DMS79 treated with DMSO at 0.1 percent for 48 hours (cell line): ENCODE measurements around the gene RIPK3.
"Not testable (repeated sequence)": the region's sequence is repeated elsewhere in the genome, so short reads cannot be mapped to it uniquely, and the experiment has no call there.

Source experiments
- DNase-seq: peaks from one replicate; lab custom pipeline; 2025; lab: John Stamatoyannopoulos, UW

RIPK3 gene

DNA sequence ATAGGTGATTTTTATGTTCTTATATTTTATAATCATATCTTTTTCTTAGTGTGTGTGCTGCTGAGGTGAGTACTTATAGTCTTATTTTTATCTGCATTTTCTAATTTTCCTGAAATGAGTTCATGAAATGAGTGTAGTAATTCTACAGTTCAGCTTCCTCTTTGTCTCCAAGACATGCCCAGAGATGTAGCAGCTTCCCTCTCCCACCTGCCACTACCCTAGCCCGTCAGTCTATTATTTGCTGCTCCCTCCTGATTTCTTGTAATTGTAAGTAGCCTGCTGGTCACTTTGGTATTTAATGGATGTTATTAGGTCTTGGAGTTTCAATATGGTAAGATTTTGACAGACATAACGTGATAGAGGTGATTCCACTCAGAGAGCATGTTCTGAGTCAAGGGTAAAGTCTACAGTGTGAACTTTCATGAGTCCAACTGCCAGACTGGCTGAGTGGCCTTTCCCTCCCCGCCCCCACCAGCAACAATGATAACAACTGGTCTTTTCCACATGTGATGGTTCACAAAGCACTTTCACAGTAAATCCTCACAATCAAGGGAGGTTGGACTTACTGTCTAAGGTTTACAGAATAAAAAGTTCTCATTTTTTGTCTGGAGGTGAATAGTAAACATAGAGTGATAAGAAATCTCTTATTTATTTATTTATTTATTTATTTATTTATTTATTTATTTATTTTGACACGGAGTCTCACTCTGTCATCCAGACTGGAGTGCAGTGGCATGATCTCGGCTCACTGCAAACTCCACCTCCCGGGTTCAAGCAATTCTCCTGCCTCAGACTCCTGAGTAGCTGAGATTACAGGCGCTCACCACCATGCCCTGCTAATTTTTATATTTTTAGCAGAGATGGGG lies 4.2 kb upstream of the RIPK3 start:
- no peak for DNase-seq

DNA sequence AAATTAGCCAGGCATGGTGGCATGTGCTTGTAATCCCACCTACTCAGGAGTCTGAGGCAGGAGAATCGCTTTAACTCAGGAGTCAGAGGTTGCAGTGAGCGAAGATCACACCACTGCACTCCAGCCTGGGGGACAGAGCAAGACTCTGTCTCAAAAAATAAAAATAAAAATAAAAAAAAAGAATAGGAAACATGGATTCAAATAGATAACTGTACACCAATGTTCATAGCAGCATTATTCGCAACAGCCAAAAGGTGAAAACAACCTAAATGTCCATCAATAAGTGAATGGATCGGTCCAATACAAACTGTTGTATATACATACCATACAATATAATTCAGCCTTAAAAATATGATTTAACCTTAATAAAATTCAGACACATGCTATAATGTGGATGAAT lies 3.1 kb upstream of the RIPK3 start:
- no peak for DNase-seq

DNA sequence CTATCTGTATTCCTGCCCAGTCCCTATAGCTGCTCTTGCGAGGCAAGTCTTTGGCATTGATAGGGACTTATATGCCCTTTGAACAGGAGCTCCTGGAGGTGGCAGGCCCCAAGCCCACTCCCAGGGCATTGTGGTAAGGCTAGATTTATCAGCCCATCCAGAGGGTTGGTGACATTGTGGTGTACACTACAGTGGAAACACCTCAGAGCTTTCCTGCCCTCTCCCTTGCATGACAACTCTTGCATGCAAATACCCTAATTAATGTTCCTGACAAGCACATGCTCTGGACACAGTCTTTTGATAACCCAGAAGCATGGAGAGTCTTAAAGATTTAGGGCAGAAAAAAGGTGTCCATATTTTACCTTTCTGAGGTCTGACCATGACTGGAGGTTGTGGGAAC lies 815 bp upstream of the RIPK3 start:
- no peak for DNase-seq

DNA sequence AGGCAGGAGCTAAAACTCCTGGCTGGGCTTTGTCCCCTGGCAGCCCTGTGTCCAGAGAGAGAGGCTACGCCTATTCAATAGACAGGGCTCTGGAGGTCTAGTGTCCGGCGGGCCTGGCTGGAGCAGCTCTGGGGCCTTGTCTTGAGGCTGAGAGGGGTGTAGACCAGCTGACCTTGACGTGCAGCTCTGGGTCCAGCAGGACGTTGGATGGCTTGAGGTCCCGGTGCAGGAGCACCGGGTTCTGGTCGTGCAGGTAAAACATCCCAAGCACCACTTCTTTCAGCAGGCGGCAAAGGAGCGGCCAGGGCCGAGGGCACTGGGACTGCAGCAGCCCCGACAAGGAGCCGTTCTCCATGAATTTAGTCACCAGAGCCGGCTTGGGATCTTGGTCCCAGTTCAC lies 948 bp downstream of the RIPK3 start:
- DNase-seq, result no peak

- DNase-seq, result no peak
These were observed 2.0 kb downstream of the RIPK3 start for GRCh38 chr14:24337824-24338175.

- DNase-seq, result no peak
These were observed 2.5 kb downstream of the RIPK3 start for GRCh38 chr14:24337144-24337823.

DNA sequence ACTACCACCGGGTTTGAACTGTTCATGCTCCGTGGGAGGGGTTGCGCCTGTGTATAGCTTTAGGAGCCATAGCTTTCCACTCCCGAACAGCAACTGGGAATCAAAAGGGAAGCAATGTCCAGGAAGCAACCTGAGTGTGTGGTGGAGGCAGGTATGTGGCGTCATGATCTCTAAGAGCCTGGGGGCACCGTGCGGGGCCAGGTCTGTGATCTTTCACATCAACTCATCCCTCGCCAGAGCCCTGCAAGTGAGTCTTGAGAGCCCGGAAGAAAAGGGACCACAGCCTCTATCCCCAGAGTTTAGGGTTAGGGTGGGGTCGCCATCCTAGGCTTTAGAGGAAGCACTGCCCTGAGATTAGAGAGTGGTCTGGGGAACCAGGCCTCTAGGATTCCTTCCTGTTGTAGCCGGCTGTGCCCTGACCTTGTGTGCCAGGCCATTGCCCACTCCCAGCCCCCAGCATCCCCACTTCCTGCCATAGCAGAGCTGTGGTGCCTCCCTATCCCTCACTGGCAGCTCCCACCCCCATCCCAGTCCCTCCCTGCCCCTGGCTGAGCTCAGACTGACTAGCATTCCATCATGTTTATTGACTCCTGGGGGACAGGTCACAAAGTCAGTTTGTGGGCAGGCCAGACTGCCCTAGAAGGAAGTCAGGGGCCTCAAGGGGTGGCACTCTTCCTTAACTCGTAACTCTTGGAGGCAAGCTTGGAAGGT lies 4.2 kb downstream of the RIPK3 start:
- no peak for DNase-seq

GRCh38 chr14:24334431-24335291 lies 5.1 kb downstream of the RIPK3 start, which contains the start of gene ADCY4:
TSS of gene ADCY4 (minus strand) at chr14:24335071. CDS start at chr14:24334652, 419 bp downstream.
- no peak for DNase-seq

DNA sequence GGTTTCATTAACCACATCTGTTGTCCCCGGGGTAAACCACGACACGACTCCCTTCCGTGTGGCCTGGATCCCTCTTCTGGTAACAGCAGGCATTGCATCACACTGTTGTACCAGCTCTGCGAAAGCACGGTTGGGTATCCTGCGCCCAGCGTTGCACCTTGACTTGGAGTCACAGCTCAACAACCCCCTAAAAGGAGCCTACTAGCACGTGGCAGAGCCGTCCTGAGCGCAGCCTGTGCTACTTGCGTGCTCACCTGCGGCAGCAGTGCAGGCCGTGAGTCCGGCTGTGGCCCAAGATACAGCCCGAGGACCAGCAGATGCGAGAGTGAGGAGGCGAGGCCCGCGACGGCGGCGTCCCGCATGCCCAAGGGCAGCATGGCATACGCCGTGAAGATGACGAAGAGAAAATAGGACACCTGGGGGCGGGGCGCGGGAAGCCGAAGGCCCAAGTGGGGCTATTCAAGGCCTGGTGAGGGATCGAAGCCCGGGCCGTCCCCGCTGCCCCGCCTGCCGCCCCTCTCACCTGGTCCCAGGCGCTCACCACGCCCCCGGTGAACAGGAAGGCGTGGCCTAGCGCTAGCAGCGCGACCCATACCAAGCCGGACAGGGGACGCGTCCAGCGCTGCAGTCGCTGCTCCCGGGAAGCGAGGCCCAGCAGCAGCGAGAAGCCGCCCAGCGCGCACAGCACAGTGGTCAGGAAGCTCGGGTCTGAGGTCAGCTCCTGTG lies 7.4 kb downstream of the RIPK3 start:
- peak; percentile 92 for DNase-seq

GRCh38 chr14:24331731-24332267 lies 8.0 kb downstream of the RIPK3 start:
- DNase-seq, result no peak

GRCh38 chr14:24330973-24331674 lies 8.7 kb downstream of the RIPK3 start:
- DNase-seq, result no peak

GRCh38 chr14:24329736-24330135 lies 10.1 kb downstream of the RIPK3 start:
- DNase-seq, result no peak

DNA sequence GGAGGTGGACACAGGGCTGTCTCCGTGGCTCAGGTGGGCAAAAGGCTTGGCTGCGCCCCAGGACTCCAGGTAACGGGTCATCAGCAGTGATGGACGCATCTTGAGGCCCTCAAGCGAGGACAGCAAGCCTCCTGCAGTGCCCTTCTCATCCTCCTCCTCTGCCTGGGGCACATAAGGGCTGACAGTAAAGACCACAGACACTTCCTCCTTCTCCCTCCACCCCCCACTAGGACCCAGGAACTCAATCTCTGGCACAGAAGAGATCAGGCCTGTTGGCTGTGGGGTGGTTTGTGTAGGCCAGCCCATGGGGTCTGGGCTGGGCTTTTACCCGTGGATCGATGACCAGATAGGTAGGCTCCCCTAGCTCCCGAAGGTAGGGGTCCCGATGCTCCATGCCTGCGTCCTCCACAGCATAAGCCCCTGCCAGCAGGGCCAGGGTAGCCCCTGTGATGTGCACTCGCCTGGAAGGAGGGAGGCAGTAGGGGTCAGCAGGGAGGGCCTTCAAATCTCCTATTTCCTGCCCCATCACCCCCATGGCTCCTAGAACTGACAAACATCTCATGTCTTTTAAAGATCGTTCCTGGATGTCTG lies 10.6 kb downstream of the RIPK3 start:
- no peak for DNase-seq

GRCh38 chr14:24327914-24328313 lies 11.9 kb downstream of the RIPK3 start:
- DNase-seq, result not testable (repeated sequence)

GRCh38 chr14:24327303-24327702 lies 12.5 kb downstream of the RIPK3 start:
- no peak for DNase-seq

- no peak for DNase-seq
These were observed 13.8 kb downstream of the RIPK3 start for GRCh38 chr14:24325963-24326362.

DNA sequence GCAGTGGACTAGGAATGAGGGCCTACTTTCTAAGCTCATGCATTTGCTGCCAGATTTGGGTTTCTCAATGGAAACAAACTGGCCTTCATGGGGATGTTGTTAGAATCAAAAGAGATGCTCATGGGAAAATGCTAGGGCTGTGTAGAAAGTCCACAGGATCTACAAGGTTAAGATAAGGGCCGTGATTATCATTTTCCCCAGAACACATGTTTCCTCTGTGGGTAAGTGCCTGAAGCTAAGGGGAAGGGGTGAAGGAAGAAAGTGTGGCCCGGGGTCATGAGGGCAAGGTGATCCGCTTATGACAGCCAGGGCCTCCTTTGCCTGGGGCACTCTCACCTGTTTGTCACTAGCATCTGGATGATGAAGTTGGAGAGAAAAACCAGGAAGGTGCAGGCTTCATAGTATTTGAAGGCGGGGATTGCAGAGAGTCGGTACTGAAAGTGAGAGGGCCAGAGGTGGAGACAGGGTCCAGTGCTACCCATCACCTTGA lies 14.7 kb downstream of the RIPK3 start:
- no peak for DNase-seq

DNA sequence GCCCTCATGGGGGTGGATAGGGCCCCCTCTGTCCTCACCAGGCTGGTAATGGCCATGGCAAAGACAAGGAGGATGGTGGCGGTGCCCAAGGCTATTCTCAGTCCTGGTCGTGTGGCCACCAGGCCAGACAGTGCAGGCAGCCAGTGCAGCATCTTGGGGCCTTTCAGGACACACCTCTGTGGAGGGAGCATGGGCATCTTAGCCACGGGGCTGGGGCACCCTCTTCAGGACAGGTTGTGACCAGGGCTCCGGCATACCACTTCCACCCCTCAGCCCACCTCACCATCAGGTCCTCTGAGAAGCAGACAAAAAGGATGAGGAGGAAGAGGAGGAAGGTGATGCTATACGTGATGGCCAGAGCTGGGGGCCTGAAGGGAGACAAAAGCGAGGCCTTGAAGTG lies 15.8 kb downstream of the RIPK3 start:
- DNase-seq, result no peak

DNA sequence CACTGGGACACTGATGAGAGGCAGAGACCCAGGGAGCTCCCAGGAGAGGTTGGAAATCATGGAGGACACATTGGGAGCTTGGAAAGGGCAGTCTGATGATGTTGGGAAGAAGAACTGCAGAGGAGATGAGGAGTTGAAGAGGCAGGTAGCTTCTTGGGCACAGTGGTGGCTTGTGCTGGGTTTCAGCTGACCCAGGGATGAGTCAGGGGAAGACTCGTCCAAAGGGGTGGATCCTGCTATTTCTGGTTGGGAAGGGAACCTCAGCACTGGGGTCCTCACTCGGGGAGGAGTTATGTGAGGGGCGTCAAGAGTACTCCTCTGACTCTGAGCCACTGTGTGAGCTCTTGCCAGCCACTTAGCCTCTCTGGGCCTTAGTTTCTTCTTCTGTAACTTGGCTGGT lies 16.4 kb downstream of the RIPK3 start:
- no peak for DNase-seq

DNA sequence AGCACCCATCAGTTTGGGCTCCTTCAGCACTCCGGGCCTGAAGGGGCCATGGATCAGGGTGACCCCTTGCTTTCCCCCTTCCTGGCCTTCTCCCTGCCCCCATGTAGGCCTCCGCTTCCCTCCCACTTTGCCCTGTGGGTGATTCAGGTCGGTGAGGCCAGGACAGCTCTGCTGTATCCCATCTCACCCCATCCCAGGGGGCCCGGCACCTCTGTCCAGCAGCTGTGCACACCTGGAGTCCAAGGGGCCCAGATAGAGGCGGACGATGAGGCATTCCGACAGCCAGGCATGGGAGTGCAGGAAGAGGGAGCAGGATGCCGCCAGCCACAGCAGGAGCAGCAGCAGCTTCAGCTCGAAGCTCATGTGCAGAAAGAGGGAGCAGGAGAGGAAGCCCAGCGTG lies 17.1 kb downstream of the RIPK3 start:
- no peak for DNase-seq
